HL-60 (cell line): Measurements from ENCODE around the gene PACRG.

Experiments
- CTCF ChIP-seq: IDR thresholded peaks from one replicate; pipeline ENCODE4 v1.5.1; 2011; ENCODE audit warnings: low read length, control low read depth, inconsistent platforms; ENCODE audit not compliant: insufficient read depth
- POLR2AphosphoS5 ChIP-seq: IDR thresholded peaks from 2 replicates; pipeline ENCODE4 v1.6.1; 2012; ENCODE audit warnings: low read depth
- REST ChIP-seq: IDR thresholded peaks from 2 replicates; pipeline ENCODE4 v1.6.1; 2012; ENCODE audit warnings: low read depth; ENCODE audit not compliant: insufficient replicate concordance
- SPI1 ChIP-seq: IDR thresholded peaks from 2 replicates; pipeline ENCODE4 v1.6.1; 2012; ENCODE audit warnings: low read depth, mild to moderate bottlenecking, borderline replicate concordance

GRCh38 chr6:163187201-163187600 lies 459.4 kb downstream of the PACRG start:
- TF ChIP-seq POLR2AphosphoS5 (no peak), CTCF (no peak), SPI1 (no peak), REST (no peak)
